HUES64 (cell line): ENCODE results near the gene FLG.
"Not testable (repeated sequence)": the region's sequence is repeated elsewhere in the genome, so short reads cannot be mapped to it uniquely, and the experiment has no call there.

Source experiments
- H3K27ac ChIP-seq: 2 replicates; pipeline ENCODE4 v1.7.0; 2013; ENCODE audit warnings: low read depth, low read length, inconsistent platforms
- H3K27me3 ChIP-seq: 2 replicates; pipeline ENCODE4 v1.6.1; 2013; ENCODE audit warnings: mild to moderate bottlenecking, low read length; ENCODE audit not compliant: insufficient read depth
- H3K36me3 ChIP-seq: 2 replicates; pipeline ENCODE4 v1.6.1; 2013; ENCODE audit warnings: mild to moderate bottlenecking, low read length; ENCODE audit not compliant: insufficient read depth
- H3K4me1 ChIP-seq: 2 replicates; pipeline ENCODE4 v1.6.1; 2013; ENCODE audit warnings: mild to moderate bottlenecking, low read length, moderate library complexity; ENCODE audit not compliant: insufficient read depth
- H3K4me3 ChIP-seq: 2 replicates; pipeline ENCODE4 v1.5.1; 2013; ENCODE audit warnings: mild to moderate bottlenecking, low read length, moderate library complexity
- H3K9ac ChIP-seq: 2 replicates; pipeline ENCODE4 v1.6.1; 2013; ENCODE audit warnings: mild to moderate bottlenecking, low read depth, low read length
- H3K9me3 ChIP-seq: 2 replicates; pipeline ENCODE4 v1.6.1; 2013; ENCODE audit warnings: low read depth, low read length; ENCODE audit not compliant: insufficient read depth
- WGBS: fragments of 150-250, 120-280 bp; methylation state at CpG from one replicate; pipeline ENCODE4 v1.1.7; 2013; ENCODE audit warnings: missing lambda C conversion rate; 5-methylcytosine and 5-hydroxymethylcytosine counted together

FLG gene

DNA sequence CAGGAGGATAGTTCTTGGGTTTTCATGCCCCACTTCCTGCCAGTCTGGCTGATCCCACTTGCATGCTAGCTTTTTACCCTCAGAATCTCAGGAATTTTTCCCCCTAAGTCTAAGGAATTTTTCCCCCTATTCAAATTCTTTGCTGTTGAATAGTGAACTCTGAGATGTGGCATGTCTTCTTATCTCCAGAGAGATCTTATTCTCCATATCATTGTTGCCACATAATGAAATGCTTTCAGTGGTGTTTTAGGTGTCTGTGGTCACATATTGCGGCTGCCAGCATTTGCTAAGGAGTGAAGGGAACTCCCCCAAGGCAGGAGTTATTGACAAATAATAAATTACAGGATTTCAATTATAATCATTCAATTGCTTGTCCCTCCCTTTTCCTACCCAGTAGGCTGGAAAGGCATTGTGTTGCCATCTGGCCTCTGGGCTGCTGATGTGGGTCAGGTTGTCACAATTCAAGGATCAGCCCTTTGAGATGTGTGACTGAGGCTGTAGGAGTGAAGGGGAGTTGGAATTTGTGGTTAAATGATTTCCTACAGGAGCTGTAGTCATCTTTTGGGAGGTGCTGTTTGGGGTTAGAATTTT, 3.9 kb upstream of the FLG start:
- no CpG with 5 or more reads among the region's 1 CpG for WGBS
- H3K4me3 ChIP-seq: no peak overlapping the region
- H3K27ac ChIP-seq: no peak overlapping the region
- no peaks in the 10 kb centered on the region for H3K27me3 ChIP-seq
- H3K9me3 ChIP-seq: peaks cover 95% of the 10 kb centered on the region
- no peaks in the 10 kb centered on the region for H3K36me3 ChIP-seq
- H3K9ac ChIP-seq: no peak overlapping the region
- no peaks in the 10 kb centered on the region for H3K4me1 ChIP-seq

- Histone ChIP-seq H3K9me3 (peaks cover 95% of the 10 kb centered on the region), H3K36me3 (no peaks in the 10 kb centered on the region), H3K27ac (no peak overlapping the region), H3K9ac (no peak overlapping the region), H3K4me3 (no peak overlapping the region), H3K4me1 (no peaks in the 10 kb centered on the region), H3K27me3 (no peaks in the 10 kb centered on the region)
- 63% methylated on average over 1 of the region's 1 CpG for whole genome bisulfite sequencing
These were observed 11.1 kb downstream of the FLG start for GRCh38 chr1:152313970-152314369.

GRCh38 chr1:152313319-152313801, 11.7 kb downstream of the FLG start:
- peaks cover 95% of the 10 kb centered on the region for H3K9me3 ChIP-seq
- no peaks in the 10 kb centered on the region for H3K36me3 ChIP-seq
- H3K27me3 ChIP-seq: no peaks in the 10 kb centered on the region
- H3K27ac ChIP-seq: no peak overlapping the region
- 90% methylated on average over 21 of the region's 21 CpGs for WGBS
- H3K4me1 ChIP-seq: no peaks in the 10 kb centered on the region
- H3K4me3 ChIP-seq: no peak overlapping the region
- H3K9ac ChIP-seq: no peak overlapping the region

- H3K27ac ChIP-seq, H3K4me3 ChIP-seq, H3K27me3 ChIP-seq, H3K9ac ChIP-seq, H3K4me1 ChIP-seq, H3K36me3 ChIP-seq: not testable (repeated sequence)
- H3K9me3 ChIP-seq: peaks cover 92% of the 10 kb centered on the region
- 90% methylated on average over 13 of the region's 13 CpGs for WGBS
These were observed 12.9 kb downstream of the FLG start for GRCh38 chr1:152312169-152312568.

DNA sequence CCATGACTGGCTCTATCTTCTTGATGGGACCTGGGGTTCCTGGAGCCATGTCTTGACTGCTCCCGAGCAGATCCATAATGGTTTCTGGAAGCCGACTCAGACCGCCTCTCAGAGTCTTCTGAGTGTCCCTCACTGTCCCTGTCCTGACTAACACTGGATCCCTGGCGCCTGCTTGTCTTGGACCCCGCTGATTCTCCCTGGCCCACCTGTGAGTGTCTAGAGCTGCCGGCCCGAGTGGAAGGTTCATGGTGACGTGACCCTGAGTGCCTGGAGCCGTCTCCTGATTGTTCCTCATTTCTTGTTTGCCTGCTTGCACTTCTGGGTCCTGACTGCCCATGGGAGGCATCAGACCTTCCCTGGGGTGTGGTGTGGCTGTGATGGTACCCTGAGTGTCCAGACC, 15.1 kb downstream of the FLG start:
- Histone ChIP-seq H3K27ac (no peak overlapping the region), H3K27me3 (no peaks in the 10 kb centered on the region), H3K9ac (no peak overlapping the region), H3K4me1 (no peaks in the 10 kb centered on the region), H3K36me3 (no peaks in the 10 kb centered on the region), H3K4me3 (no peak overlapping the region), H3K9me3 (peaks cover 73% of the 10 kb centered on the region)
- WGBS: 86% methylated on average over 9 of the region's 9 CpGs

DNA sequence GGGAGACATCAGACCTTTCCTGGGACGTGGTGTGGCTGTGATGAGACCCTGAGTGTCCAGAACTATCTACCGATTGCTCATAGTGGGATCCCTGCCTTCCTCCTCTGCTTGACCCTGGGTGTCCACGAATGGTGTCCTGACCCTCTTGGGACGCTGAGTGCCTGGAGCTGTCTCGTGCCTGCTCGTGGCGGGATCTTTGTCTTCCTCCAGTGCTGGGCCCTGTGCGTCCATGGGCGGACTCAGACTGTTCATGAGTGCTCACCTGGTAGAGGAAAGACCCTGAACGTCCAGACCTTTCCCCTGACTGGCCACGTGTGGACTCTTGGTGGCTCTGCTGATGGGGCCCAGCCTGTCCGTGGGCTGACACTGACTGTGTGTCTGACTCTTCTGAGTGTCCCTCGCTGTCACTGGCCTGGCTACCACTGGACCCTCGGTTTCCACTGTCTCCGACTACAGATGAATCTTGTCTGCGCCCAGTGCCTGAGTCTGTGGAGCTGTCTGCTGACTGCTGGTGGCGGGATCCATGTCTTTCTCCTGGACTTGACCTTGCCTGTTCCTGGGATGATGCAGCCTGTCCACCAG, 15.6 kb downstream of the FLG start:
- WGBS: 84% methylated on average over 17 of the region's 17 CpGs
- not testable (repeated sequence) for H3K27ac ChIP-seq, H3K4me3 ChIP-seq, H3K27me3 ChIP-seq, H3K4me1 ChIP-seq, H3K9ac ChIP-seq, H3K36me3 ChIP-seq
- peaks cover 71% of the 10 kb centered on the region for H3K9me3 ChIP-seq

- not testable (repeated sequence) for H3K27ac ChIP-seq, H3K4me3 ChIP-seq, H3K27me3 ChIP-seq, H3K9ac ChIP-seq, H3K36me3 ChIP-seq, H3K4me1 ChIP-seq
- H3K9me3 ChIP-seq: peaks cover 65% of the 10 kb centered on the region
- 78% methylated on average over 7 of the region's 7 CpGs for WGBS
These were observed 16.3 kb downstream of the FLG start for GRCh38 chr1:152308758-152309157.

DNA sequence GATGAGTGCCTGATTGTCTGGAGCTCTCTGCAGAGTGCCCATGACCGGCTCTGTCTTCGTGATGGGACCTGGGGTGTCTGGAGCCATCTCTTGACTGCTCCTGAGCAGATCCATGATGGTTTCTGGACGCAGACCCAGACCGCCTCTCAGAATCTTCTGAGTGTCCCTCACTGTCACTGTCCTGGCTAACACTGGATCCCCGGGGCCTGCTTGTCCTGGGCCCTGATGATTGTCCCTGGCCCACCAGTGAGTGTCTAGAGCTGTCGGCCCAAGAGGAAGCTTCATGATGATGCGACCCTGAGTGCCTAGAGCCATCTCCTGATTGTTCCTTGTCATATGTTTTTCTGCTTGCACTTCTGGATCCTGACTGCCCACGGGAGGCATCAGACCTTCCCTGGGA, 17.1 kb downstream of the FLG start:
- not testable (repeated sequence) for H3K27me3 ChIP-seq, H3K27ac ChIP-seq, H3K36me3 ChIP-seq, H3K9ac ChIP-seq, H3K4me1 ChIP-seq, H3K4me3 ChIP-seq
- 85% methylated on average over 8 of the region's 8 CpGs for WGBS
- peaks cover 61% of the 10 kb centered on the region for H3K9me3 ChIP-seq

- H3K27me3 ChIP-seq, H3K36me3 ChIP-seq, H3K27ac ChIP-seq, H3K4me1 ChIP-seq, H3K9ac ChIP-seq, H3K4me3 ChIP-seq: not testable (repeated sequence)
- WGBS: 79% methylated on average over 8 of the region's 10 CpGs
- H3K9me3 ChIP-seq: peaks cover 62% of the 10 kb centered on the region
These were observed 18.9 kb downstream of the FLG start for GRCh38 chr1:152306123-152306522.

DNA sequence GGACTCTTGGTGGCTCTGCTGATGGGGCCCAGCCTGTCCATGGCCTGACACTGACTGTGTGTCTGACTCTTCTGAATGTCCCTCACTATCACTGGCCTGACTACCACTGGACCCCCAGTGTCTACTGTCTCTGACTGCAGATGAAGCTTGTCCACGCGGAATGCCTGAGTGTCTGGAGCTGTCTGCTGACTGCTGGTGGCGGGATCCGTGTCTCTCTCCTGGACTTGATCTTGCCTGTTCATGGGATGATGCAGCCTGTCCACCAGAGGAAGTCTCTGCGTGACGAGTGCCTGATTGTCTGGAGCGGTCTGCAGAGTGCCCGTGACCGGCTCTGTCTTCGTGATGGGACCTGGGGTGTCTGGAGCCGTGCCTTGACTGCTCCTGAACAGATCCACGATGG, 20.3 kb downstream of the FLG start:
- peaks cover 62% of the 10 kb centered on the region for H3K9me3 ChIP-seq
- not testable (repeated sequence) for H3K4me1 ChIP-seq, H3K36me3 ChIP-seq, H3K4me3 ChIP-seq, H3K27me3 ChIP-seq, H3K27ac ChIP-seq, H3K9ac ChIP-seq
- 92% methylated on average over 12 of the region's 12 CpGs for WGBS

DNA sequence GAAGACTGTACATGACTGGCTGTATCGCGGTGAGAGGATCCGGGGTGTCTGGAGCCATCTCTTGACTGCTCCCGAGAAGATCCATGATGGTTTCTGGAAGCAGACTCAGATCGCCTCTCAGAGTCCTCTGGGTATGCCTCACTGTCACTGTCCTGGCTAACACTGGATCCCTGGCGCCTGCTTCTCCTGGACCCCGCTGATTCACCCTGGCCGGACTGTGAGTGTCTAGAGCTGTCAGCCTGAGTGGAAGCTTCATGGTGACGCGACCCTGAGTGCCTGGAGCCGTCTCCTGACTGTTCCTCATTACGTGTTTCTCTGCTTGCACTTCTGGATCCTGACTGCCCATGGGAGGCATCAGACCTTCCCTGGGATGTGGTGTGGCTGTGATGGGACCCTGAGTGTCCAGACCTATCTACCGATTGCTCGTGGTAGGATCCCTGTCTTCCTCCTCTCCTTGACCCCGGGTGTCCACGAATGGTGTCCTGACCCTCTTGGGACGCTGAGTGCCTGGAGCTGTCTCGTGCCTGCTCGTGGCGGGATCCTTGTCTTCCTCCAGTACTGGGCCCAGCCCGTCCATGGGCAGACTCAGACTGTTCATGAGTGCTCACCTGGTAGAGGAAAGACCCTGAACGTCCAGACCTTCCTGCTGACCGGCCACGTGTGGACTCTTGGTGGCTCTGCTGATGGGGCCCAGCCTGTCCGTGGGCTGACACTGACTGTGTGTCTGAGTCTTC, 21.7 kb downstream of the FLG start:
- not testable (repeated sequence) for H3K9ac ChIP-seq, H3K27me3 ChIP-seq, H3K27ac ChIP-seq, H3K4me1 ChIP-seq, H3K4me3 ChIP-seq, H3K36me3 ChIP-seq
- WGBS: 90% methylated on average over 21 of the region's 25 CpGs
- H3K9me3 ChIP-seq: peaks cover 57% of the 10 kb centered on the region
